Measurements from ENCODE around the gene TEDC1.

GRCh38 chr14:105458571-105458970 lies 32.5 kb upstream of the TEDC1 start:
- TF ChIP-seq CTCF (conservative IDR thresholded peaks at IDR 0.05 in 1 of 2, IDR thresholded peaks at IDR 0.05 in 1 of 2; ENCODE audit: extremely low read depth in 1 of 2, insufficient read depth in 1 of 2, low read depth in 1 of 2, low read length in 2 of 2), result no peak
- TF ChIP-seq EZH2 (IDR thresholded peaks at IDR 0.05; ENCODE audit: borderline replicate concordance, low read length), result no peak

Data from mammary epithelial cell (primary cell).